Ramos (cell line): Measurements from ENCODE around the gene BMAL2.

Experiments used
- in situ Hi-C: fragments of 300-500 bp; cut with MboI; formaldehyde crosslinking; loops from one replicate; pipeline ENCODE4 v1.14.3; 2022; ENCODE audit warnings: low sequenced_read_pairs; ENCODE audit not compliant: unreplicated experiment

Gene BMAL2

DNA sequence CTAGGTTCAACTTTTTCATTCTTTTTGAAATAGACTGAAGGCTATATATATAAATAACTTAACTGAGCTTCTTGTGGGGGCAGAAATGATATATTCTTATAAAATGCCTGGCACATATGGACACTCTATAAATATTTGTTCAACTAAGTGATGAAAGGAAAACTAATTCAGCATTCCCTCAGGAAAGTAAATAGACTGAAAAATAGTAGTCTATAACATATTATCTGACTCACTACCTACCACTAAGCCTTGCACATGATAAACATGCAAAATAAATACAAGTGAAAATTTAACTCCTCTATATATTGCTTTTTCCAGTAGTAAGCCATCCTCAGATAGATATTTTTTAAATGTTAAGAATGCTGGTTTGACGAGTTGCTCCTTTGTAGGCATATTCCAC is 15.7 kb upstream of the BMAL2 start:
- in situ Hi-C loops = loop anchor here (25.0 kb wide), 1 partner anchor 280 kb away; no protein-coding TSS in a partner anchor

DNA sequence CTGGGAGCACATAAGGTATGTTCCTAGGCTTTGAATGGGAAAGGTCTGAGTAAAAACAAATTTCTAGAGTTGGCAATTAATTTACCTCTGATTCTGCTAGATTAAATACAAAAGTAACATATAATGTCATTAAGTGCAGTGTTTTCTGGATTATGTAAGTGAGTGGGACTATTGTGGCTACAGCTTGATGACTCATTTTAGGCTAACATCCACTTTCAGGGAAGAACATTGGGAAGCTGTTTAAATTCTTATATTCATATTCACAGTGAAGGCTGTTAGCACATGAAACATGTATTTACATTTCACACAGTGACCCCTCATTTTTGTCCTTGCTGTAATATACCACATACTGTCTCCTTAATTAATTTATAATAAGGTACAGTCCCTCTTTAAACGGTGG is 13.2 kb upstream of the BMAL2 start:
- in situ Hi-C loops = loop anchor here (25.0 kb wide), 1 partner anchor 282 kb away; no protein-coding TSS in a partner anchor

DNA sequence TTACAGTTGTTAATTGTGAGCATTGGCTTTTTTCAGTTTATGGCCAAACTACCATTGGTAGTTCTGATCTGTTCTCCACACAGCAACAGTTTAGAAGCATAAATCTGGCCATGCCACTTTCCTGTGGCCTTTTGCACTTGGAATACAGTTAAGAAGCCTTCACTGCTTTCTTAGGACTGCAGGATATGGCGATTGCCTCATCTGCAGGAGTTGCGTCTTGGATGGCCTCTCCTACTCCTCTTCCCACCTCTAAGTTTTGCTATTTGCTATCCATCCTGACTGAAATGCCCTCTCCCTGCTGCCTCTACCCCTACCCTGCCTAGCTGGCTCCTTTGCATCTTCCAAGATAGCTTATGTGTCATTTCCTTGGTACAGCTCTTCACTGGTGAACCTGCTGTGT is 12.8 kb upstream of the BMAL2 start:
- in situ Hi-C loops = loop anchor here (25.0 kb wide), 1 partner anchor 283 kb away; no protein-coding TSS in a partner anchor

DNA sequence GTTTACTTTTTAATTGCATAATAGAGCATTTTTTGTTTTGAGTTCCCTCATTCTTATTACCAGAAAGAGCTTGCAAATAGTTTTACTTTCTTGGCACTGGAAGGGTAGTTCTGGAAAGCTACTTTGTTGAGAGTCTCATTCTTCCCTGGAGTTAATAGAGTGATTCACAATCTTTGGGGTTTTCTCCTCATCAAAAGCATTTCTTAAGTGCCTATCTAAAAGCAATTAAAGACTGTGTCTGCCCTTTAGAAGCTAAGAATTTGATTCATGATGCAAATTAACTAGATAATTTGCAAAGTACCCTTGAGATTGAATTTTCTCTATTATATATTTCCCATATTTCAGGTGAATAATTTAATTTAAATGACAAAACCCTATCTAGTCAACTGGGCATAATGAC is 8.1 kb upstream of the BMAL2 start:
- in situ Hi-C loops = loop anchor here (25.0 kb wide), 1 partner anchor 287 kb away; no protein-coding TSS in a partner anchor

DNA sequence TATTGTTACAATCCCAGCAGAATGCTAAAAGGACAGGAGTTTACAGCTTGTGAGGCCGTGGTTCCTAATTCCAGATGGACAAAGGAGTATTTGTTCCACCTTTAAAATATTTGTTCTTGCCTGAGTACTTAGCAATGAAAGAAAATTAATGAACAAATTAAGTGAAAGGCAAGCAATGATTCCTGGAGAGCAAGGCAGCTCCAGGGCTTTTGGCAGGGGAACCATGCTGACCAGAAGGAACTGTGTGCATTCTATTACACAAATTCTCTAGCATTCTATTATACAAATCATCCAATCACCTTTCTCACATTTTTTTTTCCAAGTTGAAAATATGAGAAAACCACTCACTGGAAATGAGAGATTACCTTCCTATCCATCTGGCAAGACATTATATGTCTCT is 1.8 kb upstream of the BMAL2 start:
- in situ Hi-C loops = no loop called here

DNA sequence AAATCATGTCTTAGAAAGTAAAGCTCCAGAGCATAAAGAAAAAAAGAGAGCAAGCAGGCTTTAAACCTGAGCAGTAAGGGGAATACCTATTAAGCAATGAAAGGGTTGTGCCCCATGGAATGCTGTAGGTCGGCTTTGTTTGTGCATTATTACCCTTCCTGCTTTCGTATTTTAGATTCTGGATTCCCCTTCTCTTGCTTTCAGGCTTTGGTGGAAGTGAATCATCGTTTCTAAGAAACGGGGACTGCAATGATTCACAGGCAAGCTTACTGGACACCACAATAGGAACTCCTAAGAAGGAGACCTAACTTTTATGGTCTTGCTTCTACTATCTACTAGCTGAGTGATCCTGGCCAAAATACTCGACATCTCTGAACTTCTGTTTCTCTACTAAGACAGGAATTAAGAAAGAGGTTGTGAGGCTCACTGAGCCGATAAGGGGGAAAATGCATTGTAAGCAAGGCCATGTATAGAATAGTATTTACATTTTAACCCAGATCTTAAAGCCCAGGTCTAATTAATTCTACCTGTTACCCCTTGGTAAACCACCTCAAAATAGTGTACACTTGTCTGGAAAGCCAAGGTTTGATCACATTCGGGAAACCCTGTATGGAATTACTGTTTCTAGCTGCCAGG is 1.2 kb upstream of the BMAL2 start:
- in situ Hi-C loops = no loop called here

DNA sequence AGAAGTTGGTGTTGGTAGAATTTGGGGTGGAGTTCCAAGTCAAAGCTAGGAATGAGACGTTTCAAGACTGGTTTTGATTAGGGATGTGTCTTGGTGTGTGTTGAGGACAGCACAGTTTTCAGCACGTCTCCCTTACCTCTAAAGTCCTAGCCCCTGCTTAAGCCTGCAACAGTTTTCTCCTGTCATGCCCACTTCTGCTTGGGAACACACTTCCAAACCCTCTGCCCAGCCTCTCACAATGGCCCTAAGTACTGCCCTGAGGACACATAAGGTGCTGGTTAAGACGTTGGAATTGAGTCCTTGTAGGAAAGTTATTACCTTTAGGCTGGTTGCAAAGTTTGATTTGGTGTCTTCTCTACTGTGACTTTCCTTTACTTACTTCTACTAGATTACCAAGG is 710 bp upstream of the BMAL2 start:
- in situ Hi-C loops = no loop called here

DNA sequence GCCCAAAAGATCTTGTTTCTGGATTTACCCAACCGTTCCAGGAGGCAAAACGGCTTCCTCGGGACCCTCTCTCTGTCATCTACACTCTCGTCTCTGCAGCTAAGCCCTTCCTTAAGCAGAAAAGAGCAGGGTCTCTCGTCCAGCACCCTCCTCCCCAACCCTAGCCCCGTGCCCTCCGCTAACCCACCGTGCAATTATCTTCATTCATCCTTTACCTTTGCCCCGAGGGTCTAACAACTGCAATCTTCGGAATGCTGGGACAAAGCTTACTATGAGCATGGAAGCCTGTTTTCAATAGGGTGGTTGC is 276 bp upstream of the BMAL2 start:
- in situ Hi-C loops = no loop called here

DNA sequence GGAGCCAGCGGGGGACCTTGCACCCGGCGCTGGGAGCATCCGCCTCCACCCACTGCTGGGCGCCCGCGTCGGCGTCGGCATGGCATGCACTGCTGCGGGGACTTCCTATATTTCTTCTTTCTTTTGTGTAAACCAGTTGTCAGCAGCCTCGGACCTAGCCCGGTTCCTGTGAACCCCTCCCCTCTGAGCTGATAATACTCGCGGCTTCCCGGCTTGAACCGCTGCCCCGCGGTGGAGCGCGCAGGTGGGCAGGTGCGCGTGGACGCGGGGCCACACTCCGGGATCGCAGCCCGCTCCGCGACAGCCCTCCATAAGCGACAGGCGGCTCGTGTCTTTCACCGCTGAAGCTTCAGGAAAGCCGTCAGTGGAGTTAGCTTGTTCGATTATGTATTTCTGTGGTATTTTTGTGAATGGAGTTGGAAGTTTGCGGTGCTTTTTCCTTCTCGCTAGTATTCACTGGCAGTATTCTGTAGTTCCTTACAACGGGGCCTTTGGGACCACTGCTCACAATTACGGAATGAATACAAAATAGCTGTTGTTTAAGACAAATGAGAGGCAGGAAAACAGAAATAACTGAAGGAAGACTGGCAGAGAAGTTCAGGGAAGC is 870 bp downstream of the BMAL2 start:
- in situ Hi-C loops = no loop called here

DNA sequence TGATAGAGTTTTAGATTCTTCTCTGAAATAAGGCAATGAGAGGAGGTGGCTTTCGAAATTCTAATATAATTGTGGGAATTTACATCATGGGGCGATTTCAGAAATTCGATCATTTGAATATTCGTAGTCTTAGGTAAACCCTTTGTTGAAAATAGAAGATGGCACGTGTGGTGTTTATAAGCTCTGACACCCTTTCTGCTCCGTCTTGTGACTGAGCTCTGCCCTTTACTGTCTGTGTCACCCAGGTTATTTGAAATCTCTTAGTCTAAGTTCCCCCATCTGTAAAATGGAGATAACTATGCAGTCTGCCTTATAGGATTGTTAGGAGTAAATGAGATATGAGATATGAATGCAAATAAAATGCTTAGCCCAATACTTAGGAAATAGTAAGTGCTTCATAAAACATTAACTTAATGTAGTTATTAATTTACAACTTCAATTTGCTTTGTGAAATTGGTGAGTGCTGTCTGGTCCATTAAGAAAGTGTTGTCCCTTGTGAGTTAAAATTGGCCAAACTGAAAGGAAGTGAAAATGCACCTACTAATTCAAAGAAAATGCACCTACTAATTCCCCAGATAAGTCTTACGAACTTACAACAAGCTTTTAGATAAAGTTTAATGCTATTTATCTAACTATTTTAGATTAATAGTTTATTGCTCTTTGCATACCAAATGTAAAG is 1.5 kb downstream of the BMAL2 start:
- in situ Hi-C loops = no loop called here

DNA sequence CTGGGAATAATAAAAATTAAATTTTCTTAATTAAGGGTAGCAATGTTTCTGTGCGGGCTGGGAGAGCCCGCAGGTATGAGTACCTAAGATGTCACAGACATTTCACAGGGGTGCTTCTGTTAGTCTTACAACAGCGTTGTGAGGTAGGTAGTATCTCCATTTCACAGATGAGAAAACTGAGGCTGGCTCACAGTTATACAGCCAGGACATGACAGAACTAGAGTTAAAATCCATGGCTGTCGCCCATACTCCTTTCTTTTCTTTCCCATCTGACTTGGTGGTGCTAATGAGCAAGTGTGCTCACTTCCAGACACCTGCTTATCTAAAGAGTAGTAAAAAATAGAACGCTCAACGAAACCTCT is 2.1 kb downstream of the BMAL2 start:
- in situ Hi-C loops = no loop called here

DNA sequence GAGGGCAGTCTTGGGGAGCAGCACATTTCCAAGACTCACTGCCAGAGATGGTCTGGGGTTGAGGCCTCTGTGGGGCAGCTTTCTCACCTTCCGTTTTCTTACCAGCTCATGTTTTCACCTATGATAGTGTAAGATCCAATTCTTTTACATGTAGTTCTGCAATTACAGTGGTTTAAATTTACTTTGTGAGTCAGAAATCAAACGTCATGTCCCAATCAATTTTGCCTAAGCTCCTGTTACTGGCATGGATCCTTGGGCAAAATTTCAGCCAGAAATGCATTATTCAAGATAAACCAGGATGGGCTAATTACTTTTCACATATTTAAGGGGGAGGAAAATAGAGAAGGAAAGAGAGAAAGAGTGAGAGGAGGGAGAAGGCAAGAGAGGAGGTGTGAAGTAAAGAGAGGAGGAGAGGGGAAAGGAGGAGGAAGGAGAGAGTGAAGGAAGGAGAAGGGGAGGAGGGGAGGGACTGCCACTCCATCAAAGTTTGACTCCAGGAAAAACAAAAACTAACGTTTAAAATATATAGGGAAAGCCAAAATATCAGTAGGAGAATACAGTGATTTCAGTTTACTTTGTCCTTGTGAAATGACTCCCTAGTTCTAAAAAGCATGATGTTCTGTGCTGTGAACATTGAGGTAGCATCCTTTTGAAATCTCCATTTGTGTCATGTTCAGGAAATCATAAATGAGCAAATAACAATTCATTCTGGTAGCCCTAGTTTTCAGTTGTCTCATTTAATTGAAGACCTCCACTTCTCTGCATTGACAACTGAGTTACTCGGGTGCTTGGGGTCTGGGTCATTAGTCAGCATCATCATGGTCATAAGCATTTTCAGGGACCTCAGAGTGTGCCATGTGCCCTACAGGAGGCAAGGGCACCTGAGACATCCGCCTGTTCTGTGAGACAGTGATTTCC is 3.0 kb downstream of the BMAL2 start:
- in situ Hi-C loops = no loop called here

DNA sequence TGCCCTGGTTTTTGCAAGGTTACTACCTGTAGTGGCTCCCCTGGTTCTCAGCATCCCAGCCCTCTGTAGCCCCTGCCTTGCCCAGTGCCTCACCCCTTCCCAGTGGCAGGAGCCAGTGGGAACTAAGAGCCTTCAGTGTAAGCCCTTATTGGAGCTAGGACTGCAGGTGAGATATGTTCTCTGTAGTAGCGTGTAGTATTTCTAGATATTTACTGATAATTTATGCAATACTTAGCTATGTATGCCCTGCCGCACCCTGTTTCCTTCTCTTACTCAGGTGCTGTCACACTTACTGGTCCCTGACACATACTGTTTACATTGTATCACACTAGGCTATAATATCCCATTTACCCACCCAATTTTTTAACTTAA is 3.6 kb downstream of the BMAL2 start:
- in situ Hi-C loops = no loop called here

DNA sequence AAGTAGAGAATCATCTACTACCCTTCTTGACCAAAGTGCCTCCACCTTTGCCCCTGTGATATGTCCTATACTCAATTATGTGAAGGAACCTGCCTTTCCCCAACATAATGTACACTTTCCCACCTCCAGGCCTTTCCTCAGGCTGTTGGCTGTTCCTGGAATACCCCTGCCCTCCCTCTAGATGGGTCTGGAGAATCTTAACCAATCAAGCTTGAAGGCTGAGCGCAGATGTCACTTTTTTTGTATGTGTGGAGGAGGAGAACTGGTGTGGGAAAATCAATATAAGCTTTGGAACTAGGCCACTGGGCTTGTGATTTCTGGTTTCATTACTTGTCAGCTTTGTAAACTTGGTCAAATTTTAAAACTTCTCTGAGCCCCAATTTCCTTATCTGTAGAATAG is 4.7 kb downstream of the BMAL2 start:
- in situ Hi-C loops = no loop called here

DNA sequence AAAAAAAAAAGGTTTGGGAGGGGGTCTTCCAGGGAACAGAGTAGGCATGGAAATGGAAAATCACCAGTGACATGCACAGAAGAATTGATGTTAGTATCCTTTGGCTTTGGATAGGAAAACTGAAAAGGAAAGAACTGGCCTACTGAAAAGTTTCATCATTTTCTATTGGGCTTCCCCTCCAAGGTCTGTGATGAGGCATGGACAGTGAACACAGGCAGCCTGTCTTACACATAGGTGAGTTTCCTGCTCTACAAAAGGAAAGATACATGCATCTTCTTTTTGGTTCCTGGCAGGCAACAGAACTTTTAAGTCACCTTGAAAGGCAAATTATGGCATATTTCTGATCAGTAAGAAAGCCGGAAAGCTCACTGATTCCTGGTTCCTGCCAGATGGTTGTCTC is 5.8 kb downstream of the BMAL2 start:
- in situ Hi-C loops = no loop called here

DNA sequence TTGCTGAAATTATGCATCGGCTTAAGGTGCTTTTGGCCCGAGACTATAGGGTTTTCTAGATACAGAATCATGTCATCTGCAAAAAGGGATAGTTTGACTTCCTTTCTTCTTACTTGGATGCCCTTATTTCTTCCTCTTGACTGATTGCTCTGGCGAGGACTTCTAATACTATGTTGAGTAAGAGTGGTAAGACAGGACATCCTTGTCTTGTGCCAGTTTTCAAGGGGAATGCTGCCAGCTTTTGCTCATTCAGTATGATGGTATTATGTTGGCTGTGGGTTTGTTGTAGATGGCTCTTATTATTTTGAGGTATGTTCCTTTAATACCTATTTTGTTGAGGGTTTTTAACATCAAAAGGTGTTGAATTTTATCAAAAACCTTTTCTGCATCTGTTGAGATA is 8.3 kb downstream of the BMAL2 start:
- in situ Hi-C loops = no loop called here

DNA sequence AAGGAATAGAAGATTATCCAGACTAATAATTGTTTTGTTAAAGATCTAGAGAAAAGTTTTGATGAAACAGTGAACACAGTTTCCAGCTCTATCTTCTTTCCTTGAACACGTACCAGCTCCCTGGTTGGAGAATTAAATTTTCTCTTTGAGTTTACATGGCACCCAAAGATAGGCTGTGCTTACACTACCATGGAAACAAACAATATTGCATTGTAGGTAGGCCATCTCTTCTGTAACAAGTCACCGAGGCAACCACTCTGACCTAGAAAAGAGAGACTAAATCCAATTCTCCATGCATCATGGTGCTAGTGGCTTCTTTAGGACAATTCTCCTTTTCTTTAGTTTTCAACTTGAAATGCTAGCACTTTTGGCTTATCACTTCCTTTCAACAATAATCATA is 9.9 kb downstream of the BMAL2 start:
- in situ Hi-C loops = no loop called here

DNA sequence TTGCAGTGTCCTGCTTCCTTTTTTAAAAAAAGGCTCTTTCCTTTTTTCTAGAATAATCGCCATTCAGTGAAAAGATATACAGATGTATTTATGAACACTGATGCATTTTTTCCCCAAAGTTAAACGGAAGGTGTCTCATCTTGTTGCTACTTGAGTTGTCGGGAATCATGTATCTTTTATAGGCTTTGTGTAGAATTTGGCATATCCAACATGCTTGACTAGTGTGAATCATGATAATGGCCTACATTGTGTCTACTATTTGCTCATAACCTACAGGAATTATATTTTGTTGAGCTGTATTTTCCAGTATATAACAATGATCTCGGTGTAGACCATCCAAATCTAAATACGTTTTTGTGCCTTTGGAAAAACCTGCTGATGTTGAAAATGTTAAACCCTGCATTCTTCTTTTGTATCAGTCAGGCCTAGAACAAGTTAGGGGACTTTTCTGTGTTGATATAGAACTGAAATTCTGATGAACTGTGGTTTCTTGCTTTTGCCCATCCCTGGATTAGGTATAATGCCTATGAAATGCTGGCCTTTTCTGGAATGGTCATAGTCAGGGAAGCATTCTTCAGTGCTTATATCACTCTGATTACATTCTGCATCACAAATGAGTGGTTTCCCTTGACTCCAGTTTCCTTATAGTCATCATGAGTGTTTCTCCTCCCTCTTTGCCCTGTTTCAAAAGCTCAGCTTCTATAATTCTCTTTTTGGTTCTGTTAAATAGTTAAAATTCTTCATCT is 10.8 kb downstream of the BMAL2 start:
- in situ Hi-C loops = no loop called here

DNA sequence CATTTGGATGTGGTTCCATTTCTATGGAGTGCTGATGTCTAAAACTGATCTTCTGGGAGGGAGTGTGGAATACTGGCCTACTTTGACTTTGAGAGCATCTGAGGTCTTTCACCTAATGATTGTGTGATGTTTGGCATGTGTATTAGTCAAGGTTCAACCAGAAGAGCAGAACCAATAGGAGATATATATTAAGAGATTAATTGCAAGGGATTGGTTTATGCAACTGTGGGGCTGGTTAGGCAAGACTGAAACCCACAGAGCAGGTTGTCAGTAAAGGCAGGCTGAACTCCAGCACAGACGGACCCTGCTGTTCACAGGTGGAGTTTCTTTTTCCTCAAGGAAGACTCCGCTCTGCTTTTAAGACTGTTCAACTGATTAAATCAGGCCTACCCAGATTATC is 11.6 kb downstream of the BMAL2 start:
- in situ Hi-C loops = no loop called here

DNA sequence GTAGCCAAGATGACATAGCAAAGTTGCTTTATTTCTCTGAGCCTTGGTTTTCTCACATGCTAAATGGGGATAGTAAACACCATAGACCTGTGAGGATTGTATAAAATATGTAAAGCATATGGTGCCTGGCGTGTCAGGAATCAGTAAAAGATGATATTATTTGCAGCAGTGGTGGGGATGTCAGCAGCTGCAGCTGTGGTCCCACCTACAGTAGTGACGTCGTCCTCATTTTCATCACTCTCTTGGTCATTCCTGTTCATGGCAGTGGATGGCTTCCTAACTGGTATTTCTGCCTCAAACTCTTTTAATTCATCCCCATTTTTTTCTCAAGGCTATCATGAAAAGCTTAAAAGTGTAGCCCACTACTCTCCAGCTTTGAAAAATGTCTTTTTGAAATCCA is 12.1 kb downstream of the BMAL2 start:
- in situ Hi-C loops = no loop called here
